GM12801 (cell line): ENCODE measurements around the gene CDH4.

Source experiments
- CTCF ChIP-seq: IDR thresholded peaks from one replicate; pipeline ENCODE4 v1.5.1; 2011; ENCODE audit warnings: control low read depth; ENCODE audit not compliant: insufficient read length; ENCODE audit errors: extremely low read depth

Gene CDH4

GRCh38 chr20:61559706-61560315 is 307.8 kb downstream of the CDH4 start:
- TF ChIP-seq CTCF: no peak

- no peak for TF ChIP-seq CTCF
Measured at GRCh38 chr20:61560361-61560853, 308.3 kb downstream of the CDH4 start.

GRCh38 chr20:61561111-61561830 is 309.2 kb downstream of the CDH4 start:
- TF ChIP-seq CTCF: no peak

GRCh38 chr20:61562491-61562890 is 310.4 kb downstream of the CDH4 start:
- TF ChIP-seq CTCF: no peak

GRCh38 chr20:61562897-61563504 is 310.9 kb downstream of the CDH4 start:
- TF ChIP-seq CTCF: no peak

- no peak for TF ChIP-seq CTCF
Measured at GRCh38 chr20:61564628-61565027, 312.6 kb downstream of the CDH4 start.

GRCh38 chr20:61565791-61566190 is 313.7 kb downstream of the CDH4 start:
- TF ChIP-seq CTCF: no peak
